MCF 10A (cell line): ENCODE measurements around the gene RAD54L2. TPM values are rescaled to one million over a fixed set of nuclear protein-coding genes. Genes with fewer than 3 reads are reported as not detected.
"Not testable (repeated sequence)": the region's sequence is repeated elsewhere in the genome, so short reads cannot be mapped to it uniquely, and the experiment has no call there.

ENCODE experiments used
- BruUV-seq: library from RNA; stranded (reverse); fragments of 400-500 nt; replicated peaks from 2 replicates; lab custom pipeline; 2021; lab: Mats Ljungman, UMichigan
- CTCF ChIA-PET: fragments of 300-600 bp; sonication (Branson Sonifier 250); formaldehyde crosslinking; extraction: SDS; loops from one replicate; lab custom pipeline; 2021; ENCODE audit warnings: antibody characterized with exemption, inconsistent platforms; lab: Yijun Ruan, JAX
- POLR2A ChIA-PET: fragments of 300-600, 350-650 bp; sonication (Branson Sonifier 250); formaldehyde crosslinking; extraction: SDS; loops from one replicate; lab custom pipeline; 2020; ENCODE audit warnings: antibody characterized with exemption, inconsistent platforms; lab: Yijun Ruan, JAX
- DNase-seq: peaks from one replicate; pipeline ENCODE4 v3.0.0-alpha.2; 2018; ENCODE audit not compliant: unreplicated experiment
- H3K27ac Mint-ChIP-seq: one replicate; pipeline ENCODE4 v1.8.0; 2022; ENCODE audit warnings: mild to moderate bottlenecking, low read depth, mixed read lengths; ENCODE audit not compliant: unreplicated experiment
- H3K27me3 Mint-ChIP-seq: one replicate; pipeline ENCODE4 v1.8.0; 2022; ENCODE audit warnings: mixed read lengths; ENCODE audit not compliant: insufficient read depth, unreplicated experiment
- H3K36me3 Mint-ChIP-seq: one replicate; pipeline ENCODE4 v1.8.0; 2022; ENCODE audit warnings: mild to moderate bottlenecking, moderate library complexity, mixed read lengths; ENCODE audit not compliant: insufficient read depth, unreplicated experiment
- H3K4me1 Mint-ChIP-seq: one replicate; pipeline ENCODE4 v1.8.0; 2022; ENCODE audit warnings: mixed read lengths; ENCODE audit not compliant: insufficient read depth, unreplicated experiment
- H3K4me3 Mint-ChIP-seq: one replicate; pipeline ENCODE4 v1.8.0; 2022; ENCODE audit warnings: mild to moderate bottlenecking, moderate library complexity, mixed read lengths; ENCODE audit not compliant: unreplicated experiment
- H3K9me3 Mint-ChIP-seq: one replicate; pipeline ENCODE4 v1.8.0; 2022; ENCODE audit warnings: mixed read lengths; ENCODE audit not compliant: unreplicated experiment
- intact Hi-C: fragments of 100-400 bp; cut with micrococcal nuclease; formaldehyde crosslinking; loops from 2 replicates; pipeline ENCODE4 v1.14.1; 2022
- total RNA-seq: library from RNA; stranded (reverse); gene quantifications from 2 replicates; pipeline ENCODE4 v1.2.3, GENCODE V29; 2022
- TF ChIP-seq, protein P1 (sequence below): fragments of 200-600 bp; IDR thresholded peaks from one replicate; pipeline ENCODE4 v1.8.0; 2022; ENCODE audit warnings: antibody characterized with exemption, mild to moderate bottlenecking; ENCODE audit not compliant: unreplicated experiment

The RAD54L2 gene
- total RNA-seq, 1 experiment from 2014 or later = 23.5 TPM

DNA sequence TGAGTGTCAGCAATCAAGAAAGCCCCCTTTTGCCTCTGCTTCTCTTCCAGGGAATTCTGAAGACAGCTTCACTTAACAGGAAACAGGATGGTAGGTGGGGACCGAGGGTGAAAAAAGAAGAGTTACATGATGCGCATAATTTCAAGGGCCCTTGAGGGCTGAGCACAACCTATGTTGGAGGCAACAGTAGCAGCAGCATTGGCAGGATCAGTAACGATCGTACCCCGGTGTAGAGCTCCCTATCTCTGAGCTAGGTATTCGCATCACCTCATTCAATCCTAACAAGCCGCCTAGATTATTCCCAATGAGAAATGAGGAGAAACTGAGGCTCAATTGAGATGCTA lies 432 bp upstream of the RAD54L2 start:
- POLR2A ChIA-PET = interaction anchor here (0.6 to 4.9 kb wide), 22 partner anchors 9 to 1239 kb away, joined by 3 to 94 read pairs (median 5); partner anchors contain the start of genes DCAF1, HYAL3 and NAA80
- H3K4me1 Mint-ChIP-seq = peaks cover 17% of the 10 kb centered on the region
- TSS peak; percentile 19 for BruUV-seq

DNA sequence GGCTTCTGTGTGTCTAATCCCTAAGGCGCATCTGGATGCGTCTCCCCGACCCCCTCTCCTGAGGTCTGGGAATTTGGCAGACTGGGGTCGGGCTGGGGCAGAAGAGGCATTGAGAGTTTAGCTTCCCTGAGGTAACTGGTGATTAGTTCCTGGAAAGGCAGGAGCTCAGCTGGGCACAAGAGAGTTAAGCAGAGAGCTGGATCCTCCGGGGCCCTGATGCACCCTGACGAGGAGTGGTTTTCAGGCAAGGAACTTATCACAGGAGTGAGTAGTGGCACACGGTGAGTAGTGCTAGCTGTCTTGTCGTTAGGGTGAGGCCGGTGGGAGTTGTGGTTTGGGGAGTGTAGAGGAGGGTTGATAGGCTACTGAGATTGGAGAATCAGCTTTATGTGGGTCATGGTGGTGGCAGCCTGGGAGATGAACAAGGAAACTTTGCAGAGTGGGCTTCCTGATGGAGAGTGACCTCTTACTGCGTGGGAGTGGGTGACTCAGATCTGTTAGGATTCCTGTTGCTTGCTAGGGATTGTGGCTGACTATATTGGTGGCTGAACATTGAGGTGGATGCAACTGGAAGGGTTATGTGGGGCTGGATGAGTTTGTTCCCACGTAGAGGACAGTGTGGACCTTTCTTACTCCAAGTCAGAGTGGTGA lies 897 bp downstream of the RAD54L2 start:
- peak overlapping the region; percentile 74 for H3K4me3 Mint-ChIP-seq
- H3K27me3 Mint-ChIP-seq = no peaks in the 10 kb centered on the region
- H3K4me1 Mint-ChIP-seq = peaks cover 17% of the 10 kb centered on the region
- peak overlapping the region; percentile 65 for H3K27ac Mint-ChIP-seq
- CTCF ChIA-PET = interaction anchor here (0.5 to 6.1 kb wide), 11 partner anchors 10 to 741 kb away, joined by 3 to 34 read pairs (median 3); partner anchors contain the start of gene DCAF1
- POLR2A ChIA-PET = interaction anchor here (0.6 to 4.9 kb wide), 24 partner anchors 8 to 1146 kb away, joined by 3 to 94 read pairs (median 4); partner anchors contain the start of genes DCAF1, RRP9 and TEX264
- intact Hi-C loops = loop anchor here (2.0 kb wide), 1 partner anchor 37 kb away; no protein-coding TSS in a partner anchor
- no TSS peak for BruUV-seq
- H3K9me3 Mint-ChIP-seq = no peaks in the 10 kb centered on the region
- peaks cover 8% of the 10 kb centered on the region for H3K36me3 Mint-ChIP-seq
- peak; percentile 37 for DNase-seq
- TF ChIP-seq, protein P1, sequence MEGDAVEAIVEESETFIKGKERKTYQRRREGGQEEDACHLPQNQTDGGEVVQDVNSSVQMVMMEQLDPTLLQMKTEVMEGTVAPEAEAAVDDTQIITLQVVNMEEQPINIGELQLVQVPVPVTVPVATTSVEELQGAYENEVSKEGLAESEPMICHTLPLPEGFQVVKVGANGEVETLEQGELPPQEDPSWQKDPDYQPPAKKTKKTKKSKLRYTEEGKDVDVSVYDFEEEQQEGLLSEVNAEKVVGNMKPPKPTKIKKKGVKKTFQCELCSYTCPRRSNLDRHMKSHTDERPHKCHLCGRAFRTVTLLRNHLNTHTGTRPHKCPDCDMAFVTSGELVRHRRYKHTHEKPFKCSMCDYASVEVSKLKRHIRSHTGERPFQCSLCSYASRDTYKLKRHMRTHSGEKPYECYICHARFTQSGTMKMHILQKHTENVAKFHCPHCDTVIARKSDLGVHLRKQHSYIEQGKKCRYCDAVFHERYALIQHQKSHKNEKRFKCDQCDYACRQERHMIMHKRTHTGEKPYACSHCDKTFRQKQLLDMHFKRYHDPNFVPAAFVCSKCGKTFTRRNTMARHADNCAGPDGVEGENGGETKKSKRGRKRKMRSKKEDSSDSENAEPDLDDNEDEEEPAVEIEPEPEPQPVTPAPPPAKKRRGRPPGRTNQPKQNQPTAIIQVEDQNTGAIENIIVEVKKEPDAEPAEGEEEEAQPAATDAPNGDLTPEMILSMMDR = no peak

More for the DNA sequence above, 432 bp upstream of the RAD54L2 start:
- Mint-ChIP-seq H3K9me3 (no peaks in the 10 kb centered on the region), H3K27ac (peak overlapping the region; percentile 65), H3K27me3 (no peaks in the 10 kb centered on the region), H3K36me3 (peaks cover 8% of the 10 kb centered on the region), H3K4me3 (peak overlapping the region; percentile 74)
- TF ChIP-seq, protein P1 = no peak
- CTCF ChIA-PET = interaction anchor here (0.6 to 6.1 kb wide), 15 partner anchors 9 to 924 kb away, joined by 3 to 34 read pairs (median 3); partner anchors contain the start of gene DCAF1
- no peak for DNase-seq
- intact Hi-C loops = loop anchor here (2.0 kb wide), 1 partner anchor 35 kb away; no protein-coding TSS in a partner anchor

DNA sequence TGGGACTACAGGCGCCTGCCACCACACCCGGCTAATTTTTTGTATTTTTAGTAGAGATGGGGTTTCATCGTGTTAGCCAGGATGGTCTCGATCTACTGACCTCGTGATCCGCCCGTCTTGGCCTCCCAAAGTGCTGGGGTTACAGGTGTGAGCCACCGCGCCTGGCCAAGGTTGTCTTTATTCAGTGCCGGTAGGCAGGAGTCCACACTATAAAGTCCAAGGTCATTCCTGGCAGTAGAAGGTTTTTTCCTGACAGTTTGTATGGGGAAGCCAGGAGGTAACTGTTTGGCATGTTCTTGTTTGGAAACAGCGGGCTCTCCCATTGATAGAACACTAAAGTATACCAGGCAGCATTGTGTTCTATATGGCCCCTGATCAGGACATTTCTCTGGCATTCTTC lies 4.1 kb downstream of the RAD54L2 start:
- ChIA-PET POLR2A (interaction anchor here (4.9 kb wide), 1 partner anchor 42 kb away, joined by 94 read pairs; the partner anchor contains the start of gene DCAF1), CTCF (interaction anchor here (1.6 to 6.1 kb wide), 3 partner anchors 17 to 127 kb away, joined by 4 to 34 read pairs (median 32); partner anchors contain the start of gene DCAF1)
- intact Hi-C loops, H3K27ac Mint-ChIP-seq, BruUV-seq, H3K4me3 Mint-ChIP-seq, H3K27me3 Mint-ChIP-seq, DNase-seq, H3K9me3 Mint-ChIP-seq: not testable (repeated sequence)
- Mint-ChIP-seq H3K36me3 (peaks cover 17% of the 10 kb centered on the region), H3K4me1 (peaks cover 17% of the 10 kb centered on the region)

DNA sequence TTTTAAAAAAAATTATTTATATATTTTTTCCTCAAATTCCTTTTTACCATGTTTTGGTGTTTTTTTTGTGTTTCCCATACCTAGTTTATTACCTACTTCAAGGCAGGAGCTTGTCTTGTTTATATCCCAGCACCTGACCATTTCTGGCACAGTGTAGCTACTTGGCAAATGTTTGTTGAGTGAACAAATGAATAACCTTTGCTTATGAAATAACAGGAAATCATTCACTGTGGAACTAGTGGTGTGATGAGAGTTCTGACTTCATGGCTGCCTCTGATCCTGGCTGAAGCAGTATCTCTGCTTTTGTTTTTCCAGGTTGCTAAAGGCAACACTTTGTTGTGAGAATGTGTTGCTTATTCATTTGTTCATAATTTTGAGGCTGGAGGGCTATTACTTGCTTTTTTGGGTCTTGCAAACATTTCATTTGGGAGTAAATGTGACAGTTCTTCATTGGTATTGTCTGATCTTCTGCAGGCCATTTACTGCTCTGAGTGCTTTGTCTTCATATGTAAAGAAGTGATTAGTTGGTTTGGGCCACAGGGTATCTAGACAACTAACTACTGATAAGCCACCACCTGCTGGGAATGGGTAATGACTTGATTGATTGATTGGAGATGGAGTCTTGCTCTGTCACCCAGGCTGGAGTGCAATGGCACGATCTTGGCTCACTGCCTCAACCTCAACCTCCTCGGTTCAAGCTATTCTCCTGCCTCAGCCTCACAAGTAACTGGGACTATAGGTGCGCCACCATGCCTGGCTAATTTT lies 5.7 kb downstream of the RAD54L2 start:
- TF ChIP-seq, protein P1 = no peak
- no peak overlapping the region for H3K27ac Mint-ChIP-seq
- H3K27me3 Mint-ChIP-seq = no peaks in the 10 kb centered on the region
- no TSS peak for BruUV-seq
- H3K9me3 Mint-ChIP-seq = no peaks in the 10 kb centered on the region
- POLR2A ChIA-PET = no interaction called here
- H3K4me1 Mint-ChIP-seq = peaks cover 16% of the 10 kb centered on the region
- no peak for DNase-seq
- CTCF ChIA-PET = interaction anchor here (0.5 to 1.2 kb wide), 5 partner anchors 45 to 176 kb away, joined by 3 to 4 read pairs (median 3); no protein-coding TSS in a partner anchor
- H3K4me3 Mint-ChIP-seq = no peak overlapping the region
- intact Hi-C loops = no loop called here
- peaks cover 32% of the 10 kb centered on the region for H3K36me3 Mint-ChIP-seq
